Measurements from ENCODE around the gene GALNT4. TPM values are rescaled to one million over a fixed set of nuclear protein-coding genes. Genes with fewer than 3 reads are reported as not detected.

GALNT4 gene
- total RNA-seq, 6 experiments from 2014 or later = 2.5 to 6.2 (median 4.1) TPM

- Histone ChIP-seq H3K9me3 (no peaks in the 10 kb centered on the region), H3K4me3 (no peak overlapping the region), H3K27me3 (no peaks in the 10 kb centered on the region), H3K36me3 (no peaks in the 10 kb centered on the region), H3K4me1 (peaks cover 0 to 7% (median 2%) of the 10 kb centered on the region in 4 donors), H3K27ac (no peak overlapping the region)
- no peak for DNase-seq
- no peak for TF ChIP-seq POLR2A (IDR thresholded peaks at IDR 0.05)
- TF ChIP-seq CTCF (IDR thresholded peaks at IDR 0.05) = no peak
- WGBS (ENCODE audit: insufficient coverage, low coverage, low lambda C conversion rate, missing lambda C conversion rate) = 73% methylated on average over 1 of the region's 1 CpG
- intact Hi-C loops (cut with DNase I) = no loop called here
- ATAC-seq = no peak
These were observed 19.4 kb upstream of the GALNT4 start for GRCh38 chr12:89544022-89544421.

- Histone ChIP-seq H3K27me3 (no peaks in the 10 kb centered on the region), H3K27ac (no peak overlapping the region), H3K4me1 (peaks cover 0 to 7% (median 2%) of the 10 kb centered on the region in 4 donors), H3K4me3 (no peak overlapping the region), H3K36me3 (no peaks in the 10 kb centered on the region), H3K9me3 (no peaks in the 10 kb centered on the region)
- TF ChIP-seq CTCF (IDR thresholded peaks at IDR 0.05) (peak; percentile 78 to 89 (median 87)), POLR2A (IDR thresholded peaks at IDR 0.05) (no peak)
- DNase-seq (peak in 2 of 3 donors; percentile 27 to 65), ATAC-seq (peak; percentile 77 to 85 (median 84))
- 6% methylated on average over 6 of the region's 6 CpGs for WGBS (ENCODE audit: insufficient coverage, low coverage, low lambda C conversion rate, missing lambda C conversion rate)
- intact Hi-C loops (cut with DNase I) = no loop called here
These were observed 18.5 kb upstream of the GALNT4 start for GRCh38 chr12:89542912-89543592.

- intact Hi-C loops (cut with DNase I) = no loop called here
- DNase-seq (no peak), ATAC-seq (no peak)
- H3K9me3 ChIP-seq = no peaks in the 10 kb centered on the region
- no peaks in the 10 kb centered on the region for H3K36me3 ChIP-seq
- WGBS (ENCODE audit: insufficient coverage, low coverage, low lambda C conversion rate, missing lambda C conversion rate) = 88% methylated on average over 2 of the region's 2 CpGs
- no peak overlapping the region for H3K4me3 ChIP-seq
- TF ChIP-seq POLR2A (IDR thresholded peaks at IDR 0.05) (no peak), CTCF (IDR thresholded peaks at IDR 0.05) (no peak)
- H3K27ac ChIP-seq = no peak overlapping the region
- no peaks in the 10 kb centered on the region for H3K27me3 ChIP-seq
- H3K4me1 ChIP-seq = peaks cover 0 to 7% (median 2%) of the 10 kb centered on the region in 4 donors
These were observed 17.6 kb upstream of the GALNT4 start for GRCh38 chr12:89542236-89542635.

GRCh38 chr12:89540586-89540985 is 16.0 kb upstream of the GALNT4 start:
- ATAC-seq (no peak), DNase-seq (no peak)
- H3K27me3 ChIP-seq = no peaks in the 10 kb centered on the region
- no peak for TF ChIP-seq POLR2A (IDR thresholded peaks at IDR 0.05)
- no peak for TF ChIP-seq CTCF (IDR thresholded peaks at IDR 0.05)
- no peaks in the 10 kb centered on the region for H3K9me3 ChIP-seq
- H3K36me3 ChIP-seq = no peaks in the 10 kb centered on the region
- 61% methylated on average over 3 of the region's 3 CpGs for WGBS (ENCODE audit: insufficient coverage, low coverage, low lambda C conversion rate, missing lambda C conversion rate)
- H3K4me1 ChIP-seq = peaks cover 0 to 7% (median 2%) of the 10 kb centered on the region in 4 donors
- intact Hi-C loops (cut with DNase I) = no loop called here
- H3K4me3 ChIP-seq = no peak overlapping the region
- H3K27ac ChIP-seq = no peak overlapping the region

All from right lobe of liver (tissue), 6 donors.